HEK293 (cell line): ENCODE measurements around the gene WDFY2.

ENCODE experiments used
- CTCF ChIA-PET: fragments of 350-600 bp; formaldehyde crosslinking; extraction: SDS; loops from one replicate; lab custom pipeline; 2021; ENCODE audit warnings: antibody characterized with exemption; lab: Yijun Ruan, JAX
- POLR2A ChIA-PET: fragments of 300-600 bp; formaldehyde crosslinking; extraction: SDS; loops from one replicate; lab custom pipeline; 2020; ENCODE audit warnings: antibody characterized with exemption, inconsistent platforms; lab: Yijun Ruan, JAX
- H3K27ac ChIP-seq: fragments of 200-500 bp; sonication (Bioruptor generic); 2 replicates; pipeline ENCODE4 v1.5.1; 2014; ENCODE audit warnings: low read depth, low read length, control low read depth, inconsistent platforms; ENCODE audit errors: extremely low read depth
- H3K36me3 ChIP-seq, 2 experiments: fragments of 200-500 bp in 1 of 2; sonication (Bioruptor generic) in 1 of 2; 1 replicate in 1 of 2; 2 replicates in 1 of 2; pipeline ENCODE4 v1.5.1; 2014 to 2017; ENCODE audit warnings: inconsistent platforms in 2 of 2, low read length in 2 of 2; ENCODE audit not compliant: control insufficient read depth in 2 of 2, insufficient read depth in 1 of 2
- H3K4me1 ChIP-seq: fragments of 200-500 bp; sonication (Bioruptor generic); 2 replicates; pipeline ENCODE4 v1.5.1; 2014; ENCODE audit warnings: mild to moderate bottlenecking, low read length, inconsistent platforms; ENCODE audit not compliant: control insufficient read depth, insufficient read depth
- H3K4me3 ChIP-seq: 2 replicates; pipeline ENCODE4 v1.5.1; 2011; ENCODE audit warnings: low read depth, mild to moderate bottlenecking, control low read depth, low read length, moderate library complexity
- H3K9me3 ChIP-seq: fragments of 200-500 bp; sonication (Bioruptor generic); 2 replicates; pipeline ENCODE4 v1.5.1; 2014; ENCODE audit warnings: low read depth, low read length, inconsistent platforms; ENCODE audit not compliant: control insufficient read depth, insufficient read depth
- BCL11A ChIP-seq: fragments of 450-650 bp; formaldehyde crosslinking; IDR thresholded peaks from 2 replicates; pipeline ENCODE4 v1.5.1; 2016; ENCODE audit warnings: low read depth, missing biosample characterization, missing genetic modification characterization
- GLI2 ChIP-seq: fragments of 450-650 bp; formaldehyde crosslinking; IDR thresholded peaks from 2 replicates; pipeline ENCODE4; 2017; ENCODE audit warnings: missing biosample characterization, missing genetic modification characterization, low read depth, borderline replicate concordance
- MYNN ChIP-seq: fragments of 450-650 bp; formaldehyde crosslinking; IDR thresholded peaks from 2 replicates; pipeline ENCODE4 v1.5.1; 2016; ENCODE audit warnings: missing biosample characterization, missing genetic modification characterization, borderline replicate concordance
- TCF7L2 ChIP-seq: IDR thresholded peaks from 2 replicates; pipeline ENCODE4 v1.6.1; 2011; ENCODE audit warnings: low read depth, mild to moderate bottlenecking, inconsistent platforms, low read length, moderate library complexity, borderline replicate concordance
- ZBTB10 ChIP-seq: fragments of 450-650 bp; formaldehyde crosslinking; IDR thresholded peaks from 2 replicates; pipeline ENCODE4 v1.5.1; 2016; ENCODE audit warnings: missing biosample characterization, missing genetic modification characterization
- ZBTB17 ChIP-seq: fragments of 450-650 bp; formaldehyde crosslinking; IDR thresholded peaks from 2 replicates; pipeline ENCODE4 v1.5.1; 2016; ENCODE audit warnings: missing biosample characterization, missing genetic modification characterization
- ZNF140 ChIP-seq: fragments of 450-650 bp; formaldehyde crosslinking; IDR thresholded peaks from 2 replicates; pipeline ENCODE4 v1.5.1; 2016; ENCODE audit warnings: missing biosample characterization, missing genetic modification characterization
- ZNF223 ChIP-seq: fragments of 450-650 bp; formaldehyde crosslinking; IDR thresholded peaks from 2 replicates; pipeline ENCODE4 v1.5.1; 2016; ENCODE audit warnings: missing biosample characterization, missing genetic modification characterization
- ZNF274 ChIP-seq, 2 experiments: fragments of 200-500 bp in 1 of 2; fragments of 450-650 bp in 1 of 2; sonication (Bioruptor generic) in 1 of 2; formaldehyde crosslinking in 1 of 2; IDR thresholded peaks; 2 replicates each; pipeline versions ENCODE4 v1.5.1 to v1.6.1; 2014 to 2016; ENCODE audit warnings: borderline replicate concordance in 1 of 2, inconsistent platforms in 1 of 2, low read length in 1 of 2, missing biosample characterization in 1 of 2, missing genetic modification characterization in 1 of 2
- ZNF324 ChIP-seq: fragments of 450-650 bp; formaldehyde crosslinking; IDR thresholded peaks from 2 replicates; pipeline ENCODE4 v1.5.1; 2016; ENCODE audit warnings: missing biosample characterization, missing genetic modification characterization
- ZNF416 ChIP-seq: fragments of 450-650 bp; formaldehyde crosslinking; IDR thresholded peaks from 2 replicates; pipeline ENCODE4 v1.5.1; 2016; ENCODE audit warnings: missing biosample characterization, missing genetic modification characterization
- ZNF433 ChIP-seq: fragments of 450-650 bp; formaldehyde crosslinking; IDR thresholded peaks from 2 replicates; pipeline ENCODE4 v1.5.1; 2016; ENCODE audit warnings: missing biosample characterization, missing genetic modification characterization, low read depth
- ZNF571 ChIP-seq: fragments of 450-650 bp; formaldehyde crosslinking; IDR thresholded peaks from 2 replicates; pipeline ENCODE4 v1.5.0; 2017; ENCODE audit warnings: missing biosample characterization, missing genetic modification characterization
- ZNF610 ChIP-seq: fragments of 450-650 bp; formaldehyde crosslinking; IDR thresholded peaks from 2 replicates; pipeline ENCODE4 v1.5.1; 2016; ENCODE audit warnings: missing biosample characterization, missing genetic modification characterization, borderline replicate concordance
- ZNF639 ChIP-seq: fragments of 450-650 bp; formaldehyde crosslinking; IDR thresholded peaks from 2 replicates; pipeline ENCODE4 v1.5.1; 2016; ENCODE audit warnings: missing biosample characterization, missing genetic modification characterization
- ZNF664 ChIP-seq: fragments of 450-650 bp; formaldehyde crosslinking; IDR thresholded peaks from 2 replicates; pipeline ENCODE4 v1.5.1; 2016; ENCODE audit warnings: missing biosample characterization, missing genetic modification characterization
- ZNF692 ChIP-seq: fragments of 450-650 bp; formaldehyde crosslinking; IDR thresholded peaks from 2 replicates; pipeline ENCODE4 v1.5.1; 2016; ENCODE audit warnings: missing biosample characterization, missing genetic modification characterization
- ZNF768 ChIP-seq: fragments of 450-650 bp; formaldehyde crosslinking; IDR thresholded peaks from 2 replicates; pipeline ENCODE4 v1.5.1; 2018; ENCODE audit warnings: missing biosample characterization, mild to moderate bottlenecking, missing genetic modification characterization
- ZNF777 ChIP-seq: fragments of 450-650 bp; formaldehyde crosslinking; IDR thresholded peaks from 2 replicates; pipeline ENCODE4 v1.5.1; 2017; ENCODE audit warnings: missing biosample characterization, missing genetic modification characterization, borderline replicate concordance
- ZNF785 ChIP-seq: fragments of 450-650 bp; formaldehyde crosslinking; IDR thresholded peaks from 2 replicates; pipeline ENCODE4 v1.5.1; 2016; ENCODE audit warnings: missing biosample characterization, missing genetic modification characterization

WDFY2 gene

GRCh38 chr13:51614350-51614786 lies 30.1 kb downstream of the WDFY2 start:
- Histone ChIP-seq H3K9me3 (no peaks in the 10 kb centered on the region), H3K27ac (no peak overlapping the region), H3K4me1 (0 out of 2 replicates have a peak, but pooled peaks cover 2% of the 10 kb centered on the region), H3K4me3 (no peak overlapping the region), H3K36me3 (no peaks in the 10 kb centered on the region)
- CTCF ChIA-PET, result no interaction called here
- POLR2A ChIA-PET, result no interaction called here
- TF ChIP-seq ZNF777 (tag by site-specific recombination) (no peak), ZNF274 (IDR thresholded peaks at IDR 0.05; ENCODE audit: low read length) (no peak), ZNF274 (tag by site-specific recombination; IDR thresholded peaks at IDR 0.05; ENCODE audit: borderline replicate concordance) (no peak), ZBTB17 (tag by site-specific recombination) (no peak), ZNF639 (tag by site-specific recombination) (no peak), ZNF324 (tag by site-specific recombination) (no peak), ZNF692 (tag by site-specific recombination) (no peak), MYNN (tag by site-specific recombination) (no peak), ZNF571 (tag by site-specific recombination) (no peak), ZNF785 (no peak), TCF7L2 (no peak)

GRCh38 chr13:51618626-51619025 lies 34.4 kb downstream of the WDFY2 start:
- Histone ChIP-seq H3K27ac (no peak overlapping the region), H3K4me3 (no peak overlapping the region), H3K36me3 (no peaks in the 10 kb centered on the region; a peak in 1 of 3 replicates), H3K9me3 (no peaks in the 10 kb centered on the region), H3K4me1 (no peaks in the 10 kb centered on the region)
- POLR2A ChIA-PET, result no interaction called here
- CTCF ChIA-PET, result interaction anchor here (1.3 kb wide), 1 partner anchor 226 kb away, joined by 5 read pairs; no protein-coding TSS in a partner anchor
- TF ChIP-seq ZNF768 (no peak), BCL11A (no peak), ZNF223 (tag by site-specific recombination) (no peak), ZNF664 (tag by site-specific recombination) (no peak), ZBTB10 (tag by site-specific recombination) (no peak), GLI2 (tag by site-specific recombination) (no peak), ZNF416 (no peak), ZNF433 (tag by site-specific recombination) (no peak), ZNF610 (tag by site-specific recombination) (no peak), ZNF140 (tag by site-specific recombination) (no peak), MYNN (tag by site-specific recombination) (no peak)
